Naive thymus-derived CD4-positive, alpha-beta T cell (primary cell): ENCODE measurements around the gene SIAH1. TPM values are rescaled to one million over a fixed set of nuclear protein-coding genes. Genes with fewer than 3 reads are reported as not detected.
"Not testable (repeated sequence)": the region's sequence is repeated elsewhere in the genome, so short reads cannot be mapped to it uniquely, and the experiment has no call there.

Experiments used
- ATAC-seq: fragments of 150-1000 bp; cut with Tn5 transposase; 2 replicates; pipeline ENCODE4 v1.10.0; 2021; ENCODE audit warnings: mild to moderate bottlenecking, moderate library complexity
- CTCF ChIA-PET: fragments of 350-600 bp; sonication (Branson Sonifier 250); formaldehyde crosslinking; loops from one replicate; lab custom pipeline; 2021; ENCODE audit warnings: antibody characterized with exemption; lab: Charles Lee
- POLR2A ChIA-PET: fragments of 350-600 bp; sonication (Branson Sonifier 250); formaldehyde crosslinking; loops from one replicate; lab custom pipeline; 2021; ENCODE audit warnings: antibody characterized with exemption, inconsistent platforms; lab: Charles Lee
- DNase-seq, 9 donors: peaks; one replicate each; pipeline versions ENCODE4 v3.0.0 to v3.0.0-alpha.2; 2020 to 2022; ENCODE audit warnings: mixed read lengths in 1 of 9
- H3K27ac ChIP-seq: one replicate; pipeline ENCODE4 v1.7.0; 2013; ENCODE audit warnings: mild to moderate bottlenecking, low read depth, low read length, moderate library complexity
- H3K27me3 ChIP-seq, 2 donors: one replicate each; pipeline ENCODE4 v1.7.0; 2013; ENCODE audit warnings: low read length in 2 of 2, mild to moderate bottlenecking in 2 of 2, moderate library complexity in 2 of 2; ENCODE audit not compliant: control insufficient read depth in 2 of 2, insufficient read depth in 2 of 2
- H3K36me3 ChIP-seq, 3 experiments: 1 replicate in 2 of 3; 2 replicates in 1 of 3; pipeline ENCODE4 v1.7.0; 2013; ENCODE audit warnings: low read length in 3 of 3, mild to moderate bottlenecking in 3 of 3, moderate library complexity in 1 of 3; ENCODE audit not compliant: insufficient read depth in 3 of 3, control insufficient read depth in 2 of 3
- H3K4me1 ChIP-seq, 2 donors: one replicate each; pipeline ENCODE4 v1.7.0; 2013; ENCODE audit warnings: low read length in 2 of 2, mild to moderate bottlenecking in 2 of 2, moderate library complexity in 1 of 2; ENCODE audit not compliant: control insufficient read depth in 2 of 2, insufficient read depth in 2 of 2
- H3K4me3 ChIP-seq: 2 replicates; pipeline ENCODE4 v1.7.0; 2013; ENCODE audit warnings: mild to moderate bottlenecking, low read length
- H3K9me3 ChIP-seq, 3 experiments: 1 replicate in 2 of 3; 2 replicates in 1 of 3; pipeline ENCODE4 v1.7.0; 2013; ENCODE audit warnings: low read length in 3 of 3; ENCODE audit not compliant: control insufficient read depth in 2 of 3
- H3K27ac Mint-ChIP-seq, 9 donors: one replicate each; pipeline ENCODE4 v1.8.0; 2020 to 2022; ENCODE audit warnings: mixed read lengths in 9 of 9, mild to moderate bottlenecking in 8 of 9, moderate library complexity in 5 of 9, inconsistent platforms in 2 of 9
- H3K27me3 Mint-ChIP-seq, 5 donors: one replicate each; pipeline ENCODE4 v1.8.0; 2021 to 2022; ENCODE audit warnings: mixed read lengths in 5 of 5, mild to moderate bottlenecking in 1 of 5
- H3K36me3 Mint-ChIP-seq, 5 donors: one replicate each; pipeline ENCODE4 v1.8.0; 2020 to 2022; ENCODE audit warnings: mixed read lengths in 5 of 5, mild to moderate bottlenecking in 3 of 5, inconsistent platforms in 1 of 5
- H3K4me1 Mint-ChIP-seq, 7 donors: one replicate each; pipeline ENCODE4 v1.8.0; 2020 to 2022; ENCODE audit warnings: mixed read lengths in 7 of 7, mild to moderate bottlenecking in 3 of 7, inconsistent platforms in 1 of 7
- H3K4me3 Mint-ChIP-seq, 10 donors: one replicate each; pipeline ENCODE4 v1.8.0; 2020 to 2022; ENCODE audit warnings: mild to moderate bottlenecking in 10 of 10, mixed read lengths in 10 of 10, moderate library complexity in 6 of 10, inconsistent platforms in 2 of 10
- H3K9me3 Mint-ChIP-seq, 11 donors: one replicate each; pipeline ENCODE4 v1.8.0; 2020 to 2022; ENCODE audit warnings: mixed read lengths in 11 of 11, mild to moderate bottlenecking in 4 of 11, inconsistent platforms in 1 of 11, moderate library complexity in 1 of 11
- intact Hi-C, 2 donors: fragments of 100-400 bp; cut with micrococcal nuclease; formaldehyde crosslinking; loops; one replicate each; pipeline ENCODE4 v1.15.1; 2023
- polyA plus RNA-seq, 2 donors: library from polyadenylated mRNA; unstranded; fragments of 300-500 nt; fragmentation: Illumina TruSeq; gene quantifications; one replicate each; pipeline ENCODE4 v1.2.3, GENCODE V29; 2021
- total RNA-seq, 6 experiments: library from RNA in 5 of 6; stranded (reverse) in 5 of 6; gene quantifications; 1 replicate in 5 of 6; 2 replicates in 1 of 6; pipeline ENCODE4 v1.2.3 and lab custom pipeline; 2021 to 2026

The SIAH1 gene
- total and polyA plus RNA-seq, 7 experiments from 2014 or later = 14.5 to 51.1 (median 19.8) TPM

GRCh38 chr16:48377301-48377700 lies 7.9 kb downstream of the SIAH1 start:
- POLR2A ChIA-PET = interaction anchor here (1.3 kb wide), 1 partner anchor 238 kb away, joined by 3 read pairs; no protein-coding TSS in a partner anchor
- intact Hi-C loops, H3K27ac ChIP-seq, H3K9me3 ChIP-seq, H3K36me3 Mint-ChIP-seq, H3K27me3 Mint-ChIP-seq, H3K27me3 ChIP-seq, H3K9me3 Mint-ChIP-seq, DNase-seq, H3K27ac Mint-ChIP-seq, ATAC-seq, H3K4me3 ChIP-seq, H3K4me3 Mint-ChIP-seq, H3K36me3 ChIP-seq: not testable (repeated sequence)
- H3K4me1 Mint-ChIP-seq = peaks cover 31 to 50% (median 45%) of the 10 kb centered on the region in 7 donors
- H3K4me1 ChIP-seq = peaks cover 0 to 18% of the 10 kb centered on the region in 2 donors
- CTCF ChIA-PET = interaction anchor here (1.6 kb wide), 1 partner anchor 246 kb away, joined by 6 read pairs; no protein-coding TSS in a partner anchor

- Histone ChIP-seq H3K9me3 (no peaks in the 10 kb centered on the region), H3K36me3 (no peaks in the 10 kb centered on the region), H3K4me1 (peaks cover 0 to 13% of the 10 kb centered on the region in 2 donors), H3K27ac (no peak overlapping the region), H3K27me3 (no peaks in the 10 kb centered on the region), H3K4me3 (no peak overlapping the region)
- Mint-ChIP-seq H3K27me3 (no peaks in the 10 kb centered on the region), H3K4me1 (peaks cover 25 to 45% (median 40%) of the 10 kb centered on the region in 7 donors), H3K9me3 (no peaks in the 10 kb centered on the region), H3K27ac (no peak overlapping the region), H3K4me3 (no peak overlapping the region), H3K36me3 (no peaks in the 10 kb centered on the region)
- CTCF ChIA-PET = no interaction called here
- intact Hi-C loops = no loop called here
- POLR2A ChIA-PET = interaction anchor here (0.6 kb wide), 1 partner anchor 35 kb away, joined by 6 read pairs; no protein-coding TSS in a partner anchor
- DNase-seq = no peak
- no peak for ATAC-seq
Observed at GRCh38 chr16:48374255-48374654, 11.0 kb downstream of the SIAH1 start.

- H3K4me1 Mint-ChIP-seq = peaks cover 17 to 42% (median 37%) of the 10 kb centered on the region in 7 donors
- no peaks in the 10 kb centered on the region for H3K36me3 Mint-ChIP-seq
- H3K27ac Mint-ChIP-seq = no peak overlapping the region
- no peak overlapping the region for H3K27ac ChIP-seq
- peak; percentile 67 for ATAC-seq
- no peak overlapping the region for H3K4me3 Mint-ChIP-seq
- H3K4me1 ChIP-seq = peaks cover 0 to 5% of the 10 kb centered on the region in 2 donors
- no peak for DNase-seq
- no peak overlapping the region for H3K4me3 ChIP-seq
- no peaks in the 10 kb centered on the region for H3K27me3 Mint-ChIP-seq
- H3K9me3 ChIP-seq = no peaks in the 10 kb centered on the region
- ChIA-PET CTCF (interaction anchor here (1.9 kb wide), 1 partner anchor 19 kb away, joined by 4 read pairs; no protein-coding TSS in a partner anchor), POLR2A (interaction anchor here (0.6 to 1.2 kb wide), 2 partner anchors 10 to 36 kb away, joined by 3 to 6 read pairs; no protein-coding TSS in a partner anchor)
- H3K27me3 ChIP-seq = no peaks in the 10 kb centered on the region
- intact Hi-C loops = no loop called here
- H3K9me3 Mint-ChIP-seq = no peaks in the 10 kb centered on the region
- H3K36me3 ChIP-seq = no peaks in the 10 kb centered on the region
Observed at GRCh38 chr16:48373258-48374029, 11.8 kb downstream of the SIAH1 start.

GRCh38 chr16:48372744-48373143 lies 12.5 kb downstream of the SIAH1 start:
- DNase-seq (no peak), ATAC-seq (no peak)
- Mint-ChIP-seq H3K9me3 (no peaks in the 10 kb centered on the region), H3K27ac (no peak overlapping the region), H3K4me1 (peaks cover 16 to 44% (median 37%) of the 10 kb centered on the region in 7 donors), H3K4me3 (no peak overlapping the region), H3K36me3 (no peaks in the 10 kb centered on the region), H3K27me3 (no peaks in the 10 kb centered on the region)
- no peaks in the 10 kb centered on the region for H3K36me3 ChIP-seq
- H3K4me3 ChIP-seq = no peak overlapping the region
- no peaks in the 10 kb centered on the region for H3K4me1 ChIP-seq
- intact Hi-C loops = no loop called here
- CTCF ChIA-PET = interaction anchor here (1.9 kb wide), 1 partner anchor 18 kb away, joined by 4 read pairs; no protein-coding TSS in a partner anchor
- no peaks in the 10 kb centered on the region for H3K27me3 ChIP-seq
- H3K9me3 ChIP-seq = no peaks in the 10 kb centered on the region
- no peak overlapping the region for H3K27ac ChIP-seq
- POLR2A ChIA-PET = interaction anchor here (1.2 kb wide), 1 partner anchor 11 kb away, joined by 3 read pairs; no protein-coding TSS in a partner anchor

GRCh38 chr16:48371393-48371780 lies 13.8 kb downstream of the SIAH1 start:
- no peak overlapping the region for H3K4me3 Mint-ChIP-seq
- ChIA-PET CTCF (interaction anchor here (0.8 to 1.9 kb wide), 2 partner anchors 17 to 252 kb away, joined by 3 to 4 read pairs; no protein-coding TSS in a partner anchor), POLR2A (interaction anchor here (1.0 kb wide), 1 partner anchor 13 kb away, joined by 3 read pairs; no protein-coding TSS in a partner anchor)
- ATAC-seq (no peak), DNase-seq (no peak)
- no peaks in the 10 kb centered on the region for H3K9me3 ChIP-seq
- intact Hi-C loops = no loop called here
- H3K27ac Mint-ChIP-seq = no peak overlapping the region
- peaks cover 19 to 48% (median 40%) of the 10 kb centered on the region in 7 donors for H3K4me1 Mint-ChIP-seq
- H3K27ac ChIP-seq = no peak overlapping the region
- no peak overlapping the region for H3K4me3 ChIP-seq
- H3K27me3 ChIP-seq = no peaks in the 10 kb centered on the region
- H3K36me3 Mint-ChIP-seq = no peaks in the 10 kb centered on the region
- H3K36me3 ChIP-seq = no peaks in the 10 kb centered on the region
- H3K27me3 Mint-ChIP-seq = no peaks in the 10 kb centered on the region
- peaks cover 7 to 11% of the 10 kb centered on the region in 2 donors for H3K4me1 ChIP-seq
- no peaks in the 10 kb centered on the region for H3K9me3 Mint-ChIP-seq

GRCh38 chr16:48370668-48371392 lies 14.4 kb downstream of the SIAH1 start:
- H3K36me3 Mint-ChIP-seq, H3K27me3 Mint-ChIP-seq, H3K9me3 ChIP-seq, DNase-seq, H3K27me3 ChIP-seq, intact Hi-C loops, H3K4me3 Mint-ChIP-seq, H3K9me3 Mint-ChIP-seq, H3K27ac Mint-ChIP-seq, ATAC-seq, H3K36me3 ChIP-seq, H3K4me3 ChIP-seq, H3K27ac ChIP-seq: not testable (repeated sequence)
- peaks cover 19 to 52% (median 44%) of the 10 kb centered on the region in 7 donors for H3K4me1 Mint-ChIP-seq
- ChIA-PET CTCF (interaction anchor here (0.6 to 0.8 kb wide), 2 partner anchors 18 to 252 kb away, joined by 3 to 5 read pairs; no protein-coding TSS in a partner anchor), POLR2A (interaction anchor here (0.6 kb wide), 1 partner anchor 267 kb away, joined by 3 read pairs; no protein-coding TSS in a partner anchor)
- peaks cover 8 to 11% of the 10 kb centered on the region in 2 donors for H3K4me1 ChIP-seq
